RKO (cell line): ENCODE results near the gene DNM3.
"Not testable (repeated sequence)": the region's sequence is repeated elsewhere in the genome, so short reads cannot be mapped to it uniquely, and the experiment has no call there.

Experiments
- DNase-seq: peaks from one replicate; pipeline ENCODE4 v3.0.0-alpha.2; 2016; ENCODE audit warnings: low spot score

The DNM3 gene

GRCh38 chr1:172278478-172278877 is 437.2 kb downstream of the DNM3 start:
- DNase-seq: no peak

- DNase-seq: no peak
Measured at GRCh38 chr1:172279939-172280636, 438.8 kb downstream of the DNM3 start.

GRCh38 chr1:172283766-172284165 is 442.5 kb downstream of the DNM3 start:
- DNase-seq: no peak

- no peak for DNase-seq
Measured at GRCh38 chr1:172286629-172287076, 445.4 kb downstream of the DNM3 start.

GRCh38 chr1:172287208-172287607 is 445.9 kb downstream of the DNM3 start:
- DNase-seq: peak; percentile 12

GRCh38 chr1:172288581-172288980 is 447.3 kb downstream of the DNM3 start:
- DNase-seq: no peak

- DNase-seq: no peak
Measured at GRCh38 chr1:172289448-172289847, 448.1 kb downstream of the DNM3 start.

GRCh38 chr1:172292840-172293239 is 451.5 kb downstream of the DNM3 start:
- no peak for DNase-seq

GRCh38 chr1:172293429-172293828 is 452.1 kb downstream of the DNM3 start:
- DNase-seq: no peak

GRCh38 chr1:172298141-172298540 is 456.8 kb downstream of the DNM3 start:
- DNase-seq: no peak

GRCh38 chr1:172298911-172299310 is 457.6 kb downstream of the DNM3 start:
- DNase-seq: no peak

- DNase-seq: no peak
Measured at GRCh38 chr1:172299515-172299914, 458.2 kb downstream of the DNM3 start.

- not testable (repeated sequence) for DNase-seq
Measured at GRCh38 chr1:172307508-172307907, 466.2 kb downstream of the DNM3 start.

- no peak for DNase-seq
Measured at GRCh38 chr1:172308142-172308541, 466.8 kb downstream of the DNM3 start.

GRCh38 chr1:172308577-172308976 is 467.3 kb downstream of the DNM3 start:
- no peak for DNase-seq

GRCh38 chr1:172320733-172321132 is 479.4 kb downstream of the DNM3 start:
- no peak for DNase-seq

- DNase-seq: no peak
Measured at GRCh38 chr1:172321451-172321850, 480.2 kb downstream of the DNM3 start.

- peak; percentile 7 for DNase-seq
Measured at GRCh38 chr1:172322219-172323061, 481.1 kb downstream of the DNM3 start.

GRCh38 chr1:172323686-172324085 is 482.4 kb downstream of the DNM3 start:
- DNase-seq: no peak

- no peak for DNase-seq
Measured at GRCh38 chr1:172324086-172324485, 482.8 kb downstream of the DNM3 start.

GRCh38 chr1:172324761-172325160 is 483.5 kb downstream of the DNM3 start:
- no peak for DNase-seq

- DNase-seq: no peak
Measured at GRCh38 chr1:172325531-172325930, 484.2 kb downstream of the DNM3 start.

GRCh38 chr1:172326136-172326535 is 484.8 kb downstream of the DNM3 start:
- no peak for DNase-seq
